Thoracic aorta (tissue), 2 donors: ENCODE data around the gene SEPHS2. TPM values are rescaled to one million over a fixed set of nuclear protein-coding genes. Genes with fewer than 3 reads are reported as not detected.

Experiments
- ATAC-seq: fragments of 150-250 bp; one replicate; pipeline ENCODE4 v1.8.0; 2017; ENCODE audit warnings: low read depth; ENCODE audit not compliant: insufficient number of reproducible peaks, low FRiP score
- DNase-seq: peaks from one replicate; pipeline ENCODE4 v3.0.0-alpha.2; 2020; ENCODE audit warnings: low spot score
- H3K27ac ChIP-seq, 2 donors: fragments of 200-600 bp; sonication (generic); 1 replicate in 1 of 2; 2 replicates in 1 of 2; pipeline ENCODE4 v1.5.1; 2016; ENCODE audit warnings: mild to moderate bottlenecking in 2 of 2, moderate library complexity in 2 of 2
- H3K27me3 ChIP-seq: fragments of 200-600 bp; sonication (generic); replicated peaks from 2 replicates; pipeline ENCODE4 v1.6.0; 2016; ENCODE audit warnings: mild to moderate bottlenecking; ENCODE audit not compliant: insufficient read depth
- H3K36me3 ChIP-seq: fragments of 200-600 bp; sonication (generic); one replicate; pipeline ENCODE4 v1.5.1; 2016
- H3K4me1 ChIP-seq, 2 donors: fragments of 200-600 bp; sonication (generic); 1 replicate in 1 of 2; 2 replicates in 1 of 2; pipeline versions ENCODE4 v1.5.1 to v1.6.0; 2016; ENCODE audit warnings: low read depth in 2 of 2, mild to moderate bottlenecking in 1 of 2; ENCODE audit not compliant: control insufficient read depth in 1 of 2
- H3K4me3 ChIP-seq: fragments of 200-600 bp; sonication (generic); 2 replicates; pipeline ENCODE4 v1.5.1; 2016; ENCODE audit warnings: mild to moderate bottlenecking
- H3K9me3 ChIP-seq: fragments of 200-600 bp; sonication (generic); 2 replicates; pipeline ENCODE4 v1.5.1; 2016
- total RNA-seq, 2 donors: library from RNA; depleted of rRNA; stranded (reverse); fragments of >200 nt; gene quantifications; one replicate each; pipeline versions ENCODE4 v1.1.0 to v1.2.3, GENCODE V29; 2016
- TF ChIP-seq, protein P1 (sequence below): fragments of 200-600 bp; sonication (generic); IDR thresholded peaks from one replicate; pipeline ENCODE4 v1.5.1; 2019; ENCODE audit warnings: antibody characterized with exemption

SEPHS2 gene
- total RNA-seq, 2 donors from 2014 or later: 18.1 to 30.3 TPM

DNA sequence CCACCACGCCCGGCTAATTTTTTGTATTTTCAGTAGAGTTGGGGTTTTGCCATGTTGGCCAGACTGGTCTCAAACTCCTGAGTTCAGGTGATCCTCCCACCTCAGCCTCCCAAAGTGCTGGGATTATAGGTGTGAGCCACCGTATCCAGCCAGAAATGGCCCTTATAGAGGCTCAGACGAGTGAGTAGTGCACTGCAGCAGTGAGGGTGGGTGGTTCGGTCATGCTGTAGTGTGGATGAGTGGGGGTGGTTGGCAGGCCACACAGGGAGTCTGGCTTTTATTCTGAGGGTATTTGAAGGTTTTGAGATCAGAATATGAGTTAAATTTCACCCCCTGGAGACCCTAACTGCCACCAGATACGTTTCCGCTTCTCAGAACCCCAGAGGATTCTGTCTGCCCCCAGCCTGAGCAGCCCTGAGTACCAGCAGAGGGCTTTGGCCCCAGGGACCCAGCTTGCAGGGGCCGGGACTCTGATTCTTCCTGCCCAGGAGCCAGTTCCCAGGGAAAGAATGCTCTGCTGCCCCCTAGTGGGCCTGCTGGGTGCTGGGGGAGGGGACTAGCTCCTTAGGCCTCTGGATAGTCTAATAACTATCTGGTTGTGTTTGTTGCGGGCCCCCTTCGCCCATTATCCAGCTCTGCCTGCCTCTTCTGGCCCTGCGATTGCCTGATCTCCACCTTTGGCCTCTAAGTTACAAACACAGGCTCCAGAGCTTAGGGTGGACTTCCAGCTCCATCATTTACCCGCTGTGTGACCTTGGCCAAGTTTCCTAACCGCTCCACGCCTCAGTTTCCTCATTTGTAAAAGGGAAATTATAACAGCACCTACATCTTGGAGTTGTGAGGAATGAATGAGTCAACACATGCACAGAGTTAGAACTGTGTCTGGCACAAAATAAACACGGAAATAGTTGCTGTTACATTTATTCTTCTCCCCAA lies 36.3 kb downstream of the SEPHS2 start:
- TF ChIP-seq, protein P1, sequence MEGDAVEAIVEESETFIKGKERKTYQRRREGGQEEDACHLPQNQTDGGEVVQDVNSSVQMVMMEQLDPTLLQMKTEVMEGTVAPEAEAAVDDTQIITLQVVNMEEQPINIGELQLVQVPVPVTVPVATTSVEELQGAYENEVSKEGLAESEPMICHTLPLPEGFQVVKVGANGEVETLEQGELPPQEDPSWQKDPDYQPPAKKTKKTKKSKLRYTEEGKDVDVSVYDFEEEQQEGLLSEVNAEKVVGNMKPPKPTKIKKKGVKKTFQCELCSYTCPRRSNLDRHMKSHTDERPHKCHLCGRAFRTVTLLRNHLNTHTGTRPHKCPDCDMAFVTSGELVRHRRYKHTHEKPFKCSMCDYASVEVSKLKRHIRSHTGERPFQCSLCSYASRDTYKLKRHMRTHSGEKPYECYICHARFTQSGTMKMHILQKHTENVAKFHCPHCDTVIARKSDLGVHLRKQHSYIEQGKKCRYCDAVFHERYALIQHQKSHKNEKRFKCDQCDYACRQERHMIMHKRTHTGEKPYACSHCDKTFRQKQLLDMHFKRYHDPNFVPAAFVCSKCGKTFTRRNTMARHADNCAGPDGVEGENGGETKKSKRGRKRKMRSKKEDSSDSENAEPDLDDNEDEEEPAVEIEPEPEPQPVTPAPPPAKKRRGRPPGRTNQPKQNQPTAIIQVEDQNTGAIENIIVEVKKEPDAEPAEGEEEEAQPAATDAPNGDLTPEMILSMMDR: peak; percentile 92
- peak; percentile 68 for DNase-seq
- H3K9me3 ChIP-seq: no peaks in the 10 kb centered on the region
- no peak for ATAC-seq
- H3K36me3 ChIP-seq: peaks cover 9% of the 10 kb centered on the region
- H3K27me3 ChIP-seq: no peaks in the 10 kb centered on the region
- H3K27ac ChIP-seq: peak overlapping the region; percentile 26 to 42
- peaks cover 14 to 28% of the 10 kb centered on the region in 2 donors for H3K4me1 ChIP-seq
- H3K4me3 ChIP-seq: peak overlapping the region; percentile 20

DNA sequence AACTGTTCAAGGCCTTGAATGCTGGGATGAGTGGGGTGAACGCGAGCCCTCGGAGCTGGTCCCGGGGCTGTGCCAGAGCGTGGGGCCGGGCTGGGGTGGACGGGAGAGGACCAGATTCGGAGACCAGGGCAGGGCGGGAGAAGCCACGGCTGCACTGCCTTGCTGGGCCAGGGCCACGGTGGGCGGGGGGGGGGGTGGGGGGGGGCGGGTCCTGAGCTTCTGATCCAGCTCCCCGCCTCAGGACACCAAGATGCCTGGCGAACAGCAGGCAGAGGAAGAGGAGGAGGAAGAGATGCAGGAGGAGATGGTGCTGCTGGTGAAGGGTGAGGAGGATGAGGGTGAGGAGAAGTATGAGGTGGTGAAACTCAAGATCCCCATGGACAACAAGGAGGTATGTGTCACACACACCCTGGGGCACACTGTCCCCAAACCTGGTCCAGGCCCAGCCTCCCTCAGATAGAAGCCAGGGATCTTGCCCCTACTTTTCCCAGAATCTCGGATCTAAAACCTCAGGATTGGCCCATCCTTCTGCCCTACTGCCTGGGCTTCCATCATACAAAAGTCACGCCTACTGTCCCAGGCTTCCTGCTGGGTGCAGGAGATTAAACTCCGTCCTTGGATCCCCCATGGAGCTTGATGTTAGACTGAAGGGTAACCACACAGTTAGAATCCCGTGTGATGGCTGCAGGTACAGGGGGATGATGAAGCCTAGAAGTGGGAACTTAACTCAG lies 37.7 kb downstream of the SEPHS2 start:
- DNase-seq (no peak), ATAC-seq (no peak)
- peaks cover 14 to 28% of the 10 kb centered on the region in 2 donors for H3K4me1 ChIP-seq
- peak overlapping the region; percentile 90 to 95 for H3K27ac ChIP-seq
- TF ChIP-seq, protein P1: no peak
- H3K36me3 ChIP-seq: peaks cover 9% of the 10 kb centered on the region
- no peaks in the 10 kb centered on the region for H3K27me3 ChIP-seq
- H3K4me3 ChIP-seq: peak overlapping the region; percentile 87
- H3K9me3 ChIP-seq: no peaks in the 10 kb centered on the region

DNA sequence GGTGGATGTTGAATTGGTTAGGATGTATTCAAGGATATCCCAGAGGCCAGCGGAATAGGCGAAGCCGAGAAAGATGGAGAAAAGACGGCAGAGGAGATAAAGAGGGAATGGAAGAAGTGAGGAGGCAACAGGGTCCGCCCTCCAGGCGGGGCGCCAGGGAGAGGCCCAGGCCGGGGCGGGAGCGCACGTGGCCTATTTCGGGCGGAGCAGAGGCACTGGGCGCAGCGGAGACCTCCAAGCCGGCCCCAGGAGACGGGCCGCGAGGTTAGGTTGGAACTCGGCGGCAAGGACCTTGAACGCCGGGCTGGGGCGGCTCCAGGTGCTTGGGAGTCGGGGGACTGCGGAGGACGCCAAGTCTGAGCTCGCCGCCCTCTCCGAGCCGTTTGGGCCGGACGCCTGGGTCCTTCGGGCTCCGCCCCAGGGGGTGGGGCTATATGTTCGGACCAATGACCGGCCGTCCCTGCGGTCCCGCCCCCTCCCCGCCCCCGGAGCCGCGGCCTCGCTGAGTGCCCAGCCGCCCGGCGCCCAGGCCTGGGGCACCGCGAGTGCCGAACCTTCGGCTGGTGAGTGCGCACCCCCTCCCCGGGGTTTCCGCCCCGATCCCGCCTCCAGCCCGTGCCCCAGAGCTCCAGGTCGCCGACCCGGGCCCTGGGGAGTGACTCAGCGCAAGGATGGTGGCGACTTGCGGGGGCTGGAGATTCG lies 38.4 kb downstream of the SEPHS2 start, which contains the start of gene ZNF771:
Gene ZNF771, plus strand, starts transcription at position 505 of the 702 bp plus-strand sequence. CDS start 448 bp downstream, outside the sequence.
- ATAC-seq (peak; percentile 79), DNase-seq (peak; percentile 76)
- peak within 1 kb of the TSS; percentile 90 to 95 for H3K27ac ChIP-seq
- TF ChIP-seq, protein P1: no peak
- peak within 1 kb of the TSS; percentile 87 for H3K4me3 ChIP-seq
- H3K27me3 ChIP-seq: no peaks in the 10 kb centered on the region
- H3K4me1 ChIP-seq: peaks cover 14 to 28% of the 10 kb centered on the region in 2 donors
- no peaks in the 10 kb centered on the region for H3K9me3 ChIP-seq
- H3K36me3 ChIP-seq: peaks cover 8% of the 10 kb centered on the region

DNA sequence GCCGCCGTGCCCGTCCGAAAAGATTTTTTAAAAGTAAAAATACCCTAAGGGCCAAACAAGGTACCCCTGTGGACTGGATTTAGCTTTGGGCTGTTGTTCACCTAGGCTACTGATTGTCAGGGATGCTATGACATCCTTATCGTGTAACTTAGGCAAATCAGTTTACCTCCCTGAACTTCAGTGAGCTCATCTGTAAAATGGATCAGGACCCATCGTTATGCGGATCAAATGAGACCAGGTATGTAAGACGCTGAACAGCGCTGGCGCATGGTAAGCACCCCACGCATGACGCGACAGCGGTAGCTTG lies 38.9 kb downstream of the SEPHS2 start:
- ATAC-seq (no peak), DNase-seq (no peak)
- Histone ChIP-seq H3K9me3 (no peaks in the 10 kb centered on the region), H3K27ac (peak overlapping the region; percentile 90 to 95), H3K36me3 (peaks cover 3% of the 10 kb centered on the region), H3K4me1 (peaks cover 14 to 28% of the 10 kb centered on the region in 2 donors), H3K27me3 (no peaks in the 10 kb centered on the region), H3K4me3 (peak overlapping the region; percentile 87)
- TF ChIP-seq, protein P1: no peak
